Loucy (cell line): ENCODE data around the gene XIST.
"Not testable (repeated sequence)": the region's sequence is repeated elsewhere in the genome, so short reads cannot be mapped to it uniquely, and the experiment has no call there.

ENCODE experiments used
- H2AFZ ChIP-seq: fragments of 200-600 bp; sonication (generic); 2 replicates; pipeline ENCODE4 v1.6.0; 2016; ENCODE audit warnings: antibody characterized with exemption, mild to moderate bottlenecking, low read length, moderate library complexity
- H3F3A ChIP-seq: fragments of 200-600 bp; 2 replicates; pipeline ENCODE4 v1.6.0; 2016; ENCODE audit warnings: antibody characterized with exemption, low read depth, mild to moderate bottlenecking
- H3K27me3 ChIP-seq: fragments of 200-600 bp; sonication (generic); 2 replicates; pipeline ENCODE4 v1.6.1; 2014; ENCODE audit warnings: low read length, mild to moderate bottlenecking; ENCODE audit not compliant: insufficient read depth, poor library complexity, severe bottlenecking
- H3K36me3 ChIP-seq: fragments of 200-600 bp; sonication (generic); 2 replicates; pipeline ENCODE4 v1.6.1; 2016; ENCODE audit warnings: low read length; ENCODE audit not compliant: insufficient read depth
- H3K4me1 ChIP-seq: fragments of 200-600 bp; sonication (generic); 2 replicates; pipeline ENCODE4 v1.5.1; 2014; ENCODE audit warnings: low read length, mild to moderate bottlenecking; ENCODE audit not compliant: insufficient read depth, poor library complexity, severe bottlenecking
- H3K4me2 ChIP-seq: fragments of 200-600 bp; sonication (generic); 2 replicates; pipeline ENCODE4 v1.6.0; 2014; ENCODE audit warnings: antibody characterized with exemption, low read length, low read depth, mild to moderate bottlenecking; ENCODE audit not compliant: poor library complexity, severe bottlenecking
- H3K4me3 ChIP-seq: fragments of 200-600 bp; sonication (generic); 2 replicates; pipeline ENCODE4 v1.5.1; 2014; ENCODE audit warnings: low read length, mild to moderate bottlenecking, mixed read lengths; ENCODE audit not compliant: poor library complexity, severe bottlenecking
- H3K79me2 ChIP-seq: fragments of 200-600 bp; sonication (generic); 2 replicates; pipeline ENCODE4 v1.6.1; 2014; ENCODE audit warnings: low read length; ENCODE audit not compliant: insufficient read depth
- H3K9ac ChIP-seq: fragments of 200-600 bp; sonication (generic); 2 replicates; pipeline ENCODE4 v1.6.0; 2014; ENCODE audit warnings: mild to moderate bottlenecking, low read depth, low read length, moderate library complexity; ENCODE audit not compliant: poor library complexity, severe bottlenecking
- H3K9me2 ChIP-seq: fragments of 200-600 bp; sonication (generic); replicated peaks from 2 replicates; pipeline ENCODE4 v1.6.1; 2016; ENCODE audit warnings: low read depth, low read length, mixed read lengths
- H3K9me3 ChIP-seq: fragments of 200-600 bp; sonication (generic); 2 replicates; pipeline ENCODE4 v1.6.1; 2014; ENCODE audit warnings: mild to moderate bottlenecking, antibody characterized with exemption, low read length, low read depth; ENCODE audit not compliant: insufficient read depth
- H4K20me1 ChIP-seq: fragments of 200-600 bp; sonication (generic); 2 replicates; pipeline ENCODE4 v1.6.0; 2014; ENCODE audit warnings: antibody characterized with exemption, low read length, mild to moderate bottlenecking; ENCODE audit not compliant: insufficient read depth, poor library complexity, severe bottlenecking
- EZH2phosphoT487 ChIP-seq: fragments of 200-600 bp; IDR thresholded peaks from 2 replicates; pipeline ENCODE4 v1.6.1; 2018; ENCODE audit warnings: antibody characterized with exemption, mild to moderate bottlenecking, moderate library complexity, borderline replicate concordance
- TF ChIP-seq, protein P1 (sequence below): fragments of 200-600 bp; sonication (generic); conservative IDR thresholded peaks from 2 replicates; pipeline ENCODE4 v1.5.1; 2014; ENCODE audit warnings: mild to moderate bottlenecking, antibody characterized with exemption, low read length

Gene XIST

DNA sequence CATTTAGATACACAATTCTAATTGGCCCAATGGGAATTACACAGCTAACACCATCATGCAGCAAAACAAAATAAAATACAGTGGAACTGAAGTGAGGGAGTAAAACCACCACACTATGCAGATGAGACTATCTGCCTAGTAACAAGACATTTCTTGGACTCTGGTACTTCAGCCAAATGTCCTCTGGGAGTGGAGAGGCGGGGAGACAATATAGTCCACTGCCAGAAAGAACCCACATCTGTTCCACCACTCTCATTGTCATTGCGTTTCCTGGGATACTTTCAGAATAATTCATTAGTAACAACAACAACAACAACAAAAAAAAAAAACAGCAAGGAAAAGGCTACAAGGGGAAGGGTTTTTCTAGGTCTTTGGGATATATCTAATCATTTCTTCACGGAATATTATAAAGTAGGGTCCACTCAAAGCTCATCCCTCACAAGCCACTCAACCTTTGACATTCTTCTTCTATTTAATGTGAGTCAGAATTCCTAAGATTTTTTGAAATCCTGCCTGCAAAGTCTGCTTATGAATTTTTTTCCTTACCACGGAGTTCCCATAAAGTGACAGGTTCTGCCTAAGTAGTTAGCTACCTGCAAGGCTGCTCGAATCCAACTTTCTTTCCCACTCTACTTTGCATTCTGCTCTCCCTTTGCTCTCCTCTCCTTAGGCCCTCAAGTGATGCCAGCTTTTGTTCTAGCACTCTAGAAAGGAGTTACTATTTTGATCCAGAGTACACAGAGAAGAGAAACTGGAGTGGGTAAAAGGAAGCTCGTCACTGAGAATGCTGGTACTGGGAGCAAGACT lies 34.9 kb downstream of the XIST start:
- no peak overlapping the region for H2AFZ ChIP-seq
- TF ChIP-seq EZH2phosphoT487 = no peak
- TF ChIP-seq, protein P1, sequence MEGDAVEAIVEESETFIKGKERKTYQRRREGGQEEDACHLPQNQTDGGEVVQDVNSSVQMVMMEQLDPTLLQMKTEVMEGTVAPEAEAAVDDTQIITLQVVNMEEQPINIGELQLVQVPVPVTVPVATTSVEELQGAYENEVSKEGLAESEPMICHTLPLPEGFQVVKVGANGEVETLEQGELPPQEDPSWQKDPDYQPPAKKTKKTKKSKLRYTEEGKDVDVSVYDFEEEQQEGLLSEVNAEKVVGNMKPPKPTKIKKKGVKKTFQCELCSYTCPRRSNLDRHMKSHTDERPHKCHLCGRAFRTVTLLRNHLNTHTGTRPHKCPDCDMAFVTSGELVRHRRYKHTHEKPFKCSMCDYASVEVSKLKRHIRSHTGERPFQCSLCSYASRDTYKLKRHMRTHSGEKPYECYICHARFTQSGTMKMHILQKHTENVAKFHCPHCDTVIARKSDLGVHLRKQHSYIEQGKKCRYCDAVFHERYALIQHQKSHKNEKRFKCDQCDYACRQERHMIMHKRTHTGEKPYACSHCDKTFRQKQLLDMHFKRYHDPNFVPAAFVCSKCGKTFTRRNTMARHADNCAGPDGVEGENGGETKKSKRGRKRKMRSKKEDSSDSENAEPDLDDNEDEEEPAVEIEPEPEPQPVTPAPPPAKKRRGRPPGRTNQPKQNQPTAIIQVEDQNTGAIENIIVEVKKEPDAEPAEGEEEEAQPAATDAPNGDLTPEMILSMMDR = no peak
- H3K36me3 ChIP-seq = no peaks in the 10 kb centered on the region
- no peak overlapping the region for H3K4me3 ChIP-seq
- no peak overlapping the region for H3K9ac ChIP-seq
- H3F3A ChIP-seq = no peaks in the 10 kb centered on the region
- H3K9me3 ChIP-seq = no peaks in the 10 kb centered on the region
- no peaks in the 10 kb centered on the region for H3K79me2 ChIP-seq
- no peaks in the 10 kb centered on the region for H3K4me1 ChIP-seq
- H3K9me2 ChIP-seq = no peaks in the 10 kb centered on the region
- H3K27me3 ChIP-seq = no peaks in the 10 kb centered on the region
- H4K20me1 ChIP-seq = no peaks in the 10 kb centered on the region
- no peak overlapping the region for H3K4me2 ChIP-seq

DNA sequence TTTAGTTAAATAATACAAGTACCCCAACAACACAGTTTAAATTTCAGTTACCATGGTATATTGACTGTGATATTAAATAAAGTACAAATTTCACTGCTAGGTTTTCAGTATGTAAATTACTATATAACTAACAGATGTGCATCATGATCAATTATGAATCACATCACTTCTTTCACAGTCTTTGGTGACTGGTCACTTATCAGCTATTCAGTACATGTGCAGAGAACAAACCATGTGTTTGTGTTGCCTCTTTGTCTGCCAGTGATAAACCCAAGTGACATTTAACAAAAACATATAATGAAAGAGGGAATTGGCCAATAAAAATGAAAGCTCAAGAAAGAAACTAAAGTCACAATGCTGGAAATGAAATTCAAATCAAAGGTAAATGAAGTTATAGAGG lies 40.3 kb downstream of the XIST start:
- Histone ChIP-seq H3K9me2 (no peaks in the 10 kb centered on the region), H4K20me1 (no peaks in the 10 kb centered on the region), H3K27me3 (no peaks in the 10 kb centered on the region), H3K9me3 (no peaks in the 10 kb centered on the region), H3K4me2 (no peak overlapping the region), H3K4me1 (no peaks in the 10 kb centered on the region), H3K36me3 (no peaks in the 10 kb centered on the region), H3K4me3 (no peak overlapping the region), H2AFZ (no peak overlapping the region), H3F3A (no peaks in the 10 kb centered on the region), H3K9ac (no peak overlapping the region), H3K79me2 (no peaks in the 10 kb centered on the region)
- no peak for TF ChIP-seq EZH2phosphoT487
- TF ChIP-seq, protein P1 = no peak

DNA sequence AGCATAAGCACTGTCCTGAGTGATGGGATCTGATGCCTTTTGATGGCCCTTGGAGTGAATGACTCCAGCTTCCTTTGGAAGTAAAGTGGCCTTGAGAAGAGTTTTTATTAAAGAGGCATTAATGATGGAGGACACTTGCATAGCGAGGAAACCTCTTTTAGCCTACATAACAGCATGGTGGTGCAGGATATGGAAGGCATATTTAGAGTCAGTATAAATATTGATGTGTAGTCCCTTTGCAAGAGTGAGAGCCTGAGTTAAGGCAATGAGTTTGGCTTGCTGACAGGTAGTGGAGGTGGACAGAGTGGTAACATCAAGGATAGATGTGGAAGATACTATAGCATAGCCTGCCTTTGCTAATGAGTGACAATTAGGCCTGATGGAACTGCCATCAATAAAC lies 48.4 kb downstream of the XIST start:
- H3K27me3 ChIP-seq, H3K9ac ChIP-seq, H3K4me3 ChIP-seq, H3K9me3 ChIP-seq, H4K20me1 ChIP-seq, H3K4me1 ChIP-seq, H2AFZ ChIP-seq, H3K4me2 ChIP-seq, H3K36me3 ChIP-seq, H3K79me2 ChIP-seq, H3K9me2 ChIP-seq, H3F3A ChIP-seq: not testable (repeated sequence)

DNA sequence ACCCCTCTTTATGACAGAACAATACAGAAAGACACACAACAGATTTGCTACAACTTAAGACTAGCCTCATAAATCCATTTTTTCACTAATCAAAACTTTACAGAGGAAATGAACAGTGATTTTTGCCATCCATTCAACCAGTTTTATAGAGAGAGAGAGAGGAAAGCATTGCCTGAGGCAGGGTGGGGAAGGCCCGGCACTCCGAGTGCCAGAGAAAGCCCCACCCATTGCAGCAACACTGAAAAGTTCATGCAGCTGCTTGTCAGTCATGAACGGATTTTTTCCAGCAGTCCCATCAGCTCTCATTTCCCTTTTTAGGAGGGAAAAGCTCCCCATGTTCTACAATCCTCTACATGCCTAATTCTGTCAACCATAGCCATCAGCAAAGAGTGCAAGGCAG lies 52.6 kb downstream of the XIST start:
- Histone ChIP-seq H3K4me1 (no peaks in the 10 kb centered on the region), H2AFZ (no peak overlapping the region), H3K79me2 (no peaks in the 10 kb centered on the region), H3K9me3 (no peaks in the 10 kb centered on the region), H3K36me3 (no peaks in the 10 kb centered on the region), H3K9me2 (no peaks in the 10 kb centered on the region), H3F3A (no peaks in the 10 kb centered on the region), H3K4me2 (no peak overlapping the region), H3K4me3 (no peak overlapping the region), H3K9ac (no peak overlapping the region), H3K27me3 (no peaks in the 10 kb centered on the region), H4K20me1 (no peaks in the 10 kb centered on the region)
- TF ChIP-seq, protein P1 = no peak
- no peak for TF ChIP-seq EZH2phosphoT487

DNA sequence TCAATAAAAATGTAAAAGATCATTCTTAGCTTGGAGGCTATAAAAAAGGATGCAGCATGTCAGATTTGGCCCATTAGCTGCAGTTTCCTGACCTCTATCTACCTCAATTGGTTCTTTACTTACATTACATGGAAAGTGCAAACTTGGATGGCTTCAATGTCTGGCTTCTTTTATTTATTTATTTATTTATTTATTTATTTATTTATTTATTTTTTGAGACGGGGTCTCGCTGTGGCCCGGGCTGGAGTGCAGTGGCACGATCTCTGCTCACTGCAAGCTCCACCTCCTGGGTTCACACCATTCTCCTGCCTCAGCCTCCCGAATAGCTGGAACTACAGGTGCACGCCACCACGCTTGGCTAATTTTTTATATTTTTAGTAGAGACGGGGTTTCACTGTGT lies 60.0 kb downstream of the XIST start:
- not testable (repeated sequence) for H3K36me3 ChIP-seq, H3K9me3 ChIP-seq, H3F3A ChIP-seq, H4K20me1 ChIP-seq, H3K9ac ChIP-seq, H3K4me1 ChIP-seq, H3K79me2 ChIP-seq, H3K9me2 ChIP-seq, H2AFZ ChIP-seq, H3K27me3 ChIP-seq, H3K4me3 ChIP-seq, H3K4me2 ChIP-seq
